Activated effector memory CD4-positive, alpha-beta T cell treated with Interleukin-2 at 50 U/mL for 16 hours (primary cell): Measurements from ENCODE around the gene PLD6.
A peak's percentile ranks its signal among the peaks of the same experiment; 100 is the strongest.

Experiments
- DNase-seq: peaks from one replicate; pipeline ENCODE4 v3.0.0-alpha.2; 2020

Gene PLD6

GRCh38 chr17:17226451-17227265, 20.5 kb upstream of the PLD6 start:
- no peak for DNase-seq

GRCh38 chr17:17225901-17226300, 19.8 kb upstream of the PLD6 start:
- no peak for DNase-seq

GRCh38 chr17:17224137-17224536, 18.0 kb upstream of the PLD6 start:
- no peak for DNase-seq

- no peak for DNase-seq
These were observed 17.6 kb upstream of the PLD6 start for GRCh38 chr17:17223736-17224135.

DNA sequence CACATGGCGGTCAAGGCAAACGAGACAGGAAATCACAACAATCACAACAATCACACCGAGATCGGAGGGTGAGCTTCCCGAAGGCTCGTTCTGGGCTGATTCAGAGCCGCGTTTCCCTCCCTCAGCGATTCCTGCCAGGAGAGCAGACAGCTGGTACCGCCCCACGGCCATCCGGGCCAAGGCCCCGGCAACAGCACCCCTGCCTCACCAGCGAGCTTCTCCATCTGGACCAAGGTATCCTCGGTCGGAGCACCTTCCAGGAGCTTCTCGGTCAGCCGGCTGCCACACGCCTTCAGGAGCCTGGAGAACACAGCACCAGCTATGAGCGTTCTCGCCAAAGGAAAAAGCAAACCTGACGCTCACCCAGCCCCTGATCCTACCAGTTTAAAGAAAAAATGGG, 15.2 kb upstream of the PLD6 start:
- no peak for DNase-seq

DNA sequence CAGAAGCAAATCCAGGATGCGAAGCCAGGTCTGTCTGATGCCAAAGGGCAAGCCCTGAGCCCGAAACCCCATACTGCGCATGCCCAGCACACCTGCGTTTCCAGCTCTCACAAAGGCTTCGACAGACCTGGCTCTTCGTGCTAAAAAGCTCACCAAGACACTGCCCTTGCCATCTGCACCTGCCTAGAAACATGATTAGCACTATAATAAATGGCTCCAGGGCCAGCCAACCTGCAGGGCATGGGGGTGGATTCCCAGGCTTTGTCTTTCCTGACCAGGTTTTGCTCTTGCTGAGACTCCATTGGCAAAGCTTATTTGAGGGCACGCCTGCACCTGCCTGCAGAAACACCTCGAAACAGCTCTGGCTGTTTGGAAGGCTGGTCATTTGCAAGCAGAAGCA, 14.4 kb upstream of the PLD6 start:
- DNase-seq: no peak

GRCh38 chr17:17217995-17218394, 11.9 kb upstream of the PLD6 start:
- no peak for DNase-seq

DNA sequence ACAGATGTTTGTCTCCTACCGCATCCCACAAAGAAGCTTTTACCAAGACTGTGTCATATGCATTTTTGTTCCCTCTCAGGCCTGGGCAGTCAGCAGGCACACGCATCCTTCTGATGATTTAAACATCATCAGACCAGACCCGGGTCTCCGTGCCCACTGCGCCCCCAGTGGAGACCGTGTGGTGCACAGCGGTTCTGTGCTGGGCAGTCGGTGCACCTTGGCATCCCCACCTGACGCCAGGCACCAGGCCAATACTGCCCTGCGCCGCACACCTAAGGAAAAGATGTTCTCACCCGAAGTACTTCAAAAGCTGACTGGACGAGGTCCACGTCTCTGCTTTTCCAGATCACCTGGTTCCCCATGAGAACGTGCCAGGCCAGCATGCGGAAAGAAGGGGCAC, 10.6 kb upstream of the PLD6 start:
- no peak for DNase-seq

DNA sequence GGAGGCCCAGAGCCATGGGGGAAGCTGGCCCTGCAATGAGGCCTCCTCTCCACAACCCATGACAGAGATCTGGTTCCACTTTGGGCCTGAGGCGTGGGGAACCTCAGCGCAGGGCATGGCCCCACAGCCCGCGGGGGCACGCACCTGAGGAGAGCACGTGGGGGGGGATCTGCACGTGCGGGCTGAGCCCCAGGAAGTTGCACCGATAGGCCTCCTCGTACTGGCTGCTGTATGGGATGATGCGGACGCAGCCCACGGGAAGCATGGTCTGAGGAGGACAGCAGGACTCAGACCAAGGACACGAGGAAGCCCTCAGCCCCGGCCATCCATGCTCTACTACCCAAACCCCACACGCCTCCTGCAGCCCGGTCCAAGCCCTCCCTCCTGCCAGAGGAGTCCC, 10.1 kb upstream of the PLD6 start:
- no peak for DNase-seq

DNA sequence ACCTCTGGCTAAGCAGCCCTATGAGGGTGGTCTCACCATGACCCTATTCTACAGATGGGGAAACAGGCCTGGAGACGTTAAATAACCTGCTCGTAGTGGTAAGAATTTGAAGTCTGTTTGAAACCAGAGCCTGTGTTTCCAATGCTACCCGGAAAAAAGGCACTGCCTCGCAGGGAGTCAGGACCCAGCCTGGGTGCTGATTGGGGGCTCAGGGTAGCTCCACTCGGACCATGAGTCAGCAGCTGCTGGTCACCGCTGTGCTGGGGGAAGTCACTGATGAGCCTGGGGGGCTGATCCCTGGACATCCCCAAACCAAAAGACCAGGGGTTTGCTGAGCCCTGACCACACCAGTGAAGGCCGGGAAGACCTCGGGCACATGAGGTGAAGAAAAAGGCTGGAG, 9.4 kb upstream of the PLD6 start:
- DNase-seq: no peak

DNA sequence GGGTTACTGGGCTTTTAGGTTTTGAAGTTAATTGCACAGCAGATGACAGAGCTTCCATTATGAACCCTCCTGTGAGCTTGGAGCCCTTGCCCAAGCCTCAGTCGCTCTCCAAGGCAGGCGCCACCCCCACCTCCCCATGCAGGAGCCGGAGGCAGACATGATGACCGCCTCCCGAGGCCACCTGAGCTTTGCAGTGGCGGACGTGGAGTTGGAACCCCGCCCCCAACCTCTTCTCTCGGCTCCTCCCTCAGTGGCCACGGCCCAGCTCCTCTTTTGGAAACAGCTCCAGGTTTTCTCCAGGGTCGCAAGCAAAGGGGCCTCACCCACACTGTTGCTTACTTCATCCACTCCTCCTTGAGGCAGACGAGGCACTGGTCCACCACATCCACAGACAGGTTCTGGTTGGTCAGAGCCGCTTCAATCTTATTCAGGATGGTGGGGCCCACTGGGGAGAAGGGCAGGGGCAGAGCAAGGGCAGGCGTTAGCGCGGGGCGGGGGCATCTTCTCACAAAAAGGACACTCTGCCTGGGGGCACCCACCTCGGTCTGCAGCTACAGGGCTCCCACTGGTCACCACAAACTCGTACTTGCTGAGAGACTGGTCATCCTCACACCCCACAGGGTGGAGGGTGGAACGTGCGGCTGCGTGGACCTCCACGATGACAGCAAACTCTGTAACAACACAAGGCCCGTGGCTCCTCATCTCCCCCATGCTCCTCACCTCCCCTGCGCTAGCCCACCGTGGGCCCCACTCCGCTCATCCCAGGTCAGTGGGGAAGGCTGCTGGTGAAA, 8.7 kb upstream of the PLD6 start:
- DNase-seq: no peak

DNA sequence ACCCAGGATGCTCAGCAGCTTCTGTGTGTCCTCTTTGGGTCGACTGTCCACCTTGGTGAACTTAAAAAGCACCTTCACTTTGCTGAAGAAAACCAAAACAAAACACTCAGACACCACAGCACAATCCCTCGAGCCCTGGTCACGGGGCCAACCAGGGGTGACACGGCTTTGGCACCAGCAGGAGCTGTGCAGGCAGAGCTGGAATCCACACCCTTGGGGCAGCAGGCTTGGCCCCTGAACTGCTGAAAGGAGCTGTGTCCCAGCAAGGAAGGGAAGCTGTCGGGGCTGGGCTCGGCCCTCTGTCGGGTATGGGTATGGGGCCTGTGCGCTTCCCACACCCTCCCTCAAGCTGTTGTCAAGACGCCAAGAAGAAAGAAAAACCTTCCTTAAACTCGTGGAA, 7.6 kb upstream of the PLD6 start:
- DNase-seq: no peak

GRCh38 chr17:17207998-17208397, 1.9 kb upstream of the PLD6 start:
- DNase-seq: no peak

- DNase-seq: no peak
These were observed 791 bp upstream of the PLD6 start for GRCh38 chr17:17206913-17207335.

GRCh38 chr17:17205368-17206123, 587 bp downstream of the PLD6 start:
- DNase-seq: peak; percentile 50

DNA sequence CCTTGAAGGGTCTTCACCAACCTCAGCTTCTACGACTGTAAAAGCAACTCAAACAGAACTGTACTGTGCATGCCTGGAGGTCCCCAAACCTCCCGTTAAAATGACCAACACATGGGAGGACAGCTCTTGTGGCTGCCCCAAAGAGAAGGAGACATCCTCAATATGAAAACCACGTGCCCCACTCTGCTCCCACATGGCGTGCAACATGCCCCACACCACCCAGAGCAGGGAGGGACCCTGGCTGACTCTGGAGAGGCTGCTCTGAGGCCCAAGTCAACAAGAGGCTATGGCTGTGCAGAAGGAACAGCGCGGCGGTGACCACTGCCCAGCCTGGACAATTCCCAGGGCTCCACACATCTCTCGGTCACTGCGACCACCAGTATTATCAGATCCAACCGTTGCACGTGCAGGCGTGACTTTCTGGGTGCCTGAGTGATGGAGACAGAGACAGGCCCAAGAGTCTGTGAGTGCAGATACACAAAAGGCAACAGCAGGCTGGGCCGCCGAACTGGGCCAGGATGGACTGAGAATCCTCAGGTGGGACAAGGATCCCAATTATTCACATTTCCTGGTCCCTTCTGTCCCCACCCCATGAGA, 1.4 kb downstream of the PLD6 start:
- DNase-seq: no peak

DNA sequence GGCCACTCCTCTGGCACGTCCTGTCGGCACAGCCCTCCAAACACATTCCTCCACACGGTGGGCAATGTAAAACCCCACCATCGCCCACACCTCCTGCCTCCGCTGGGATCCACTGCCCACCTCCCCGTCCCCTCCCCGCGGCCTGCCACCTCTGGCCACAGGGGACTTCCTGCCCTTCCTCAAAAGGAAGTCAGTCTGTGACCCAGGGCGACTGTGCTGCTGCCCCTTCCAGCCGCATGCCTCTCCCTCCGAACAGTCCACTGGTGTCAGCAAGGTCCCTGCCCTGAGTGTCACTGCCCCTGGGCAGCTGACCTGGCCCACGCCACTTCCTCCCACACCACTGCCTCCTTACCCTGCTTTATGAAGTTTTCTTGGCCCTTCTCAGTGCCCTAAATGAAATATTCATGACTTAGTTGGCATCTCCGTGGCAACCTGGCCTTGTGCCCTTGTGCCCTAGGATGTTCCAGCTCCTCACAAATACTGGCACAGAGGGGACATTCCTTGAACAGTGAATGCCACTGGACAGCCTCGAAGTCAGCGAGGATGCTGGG, 2.0 kb downstream of the PLD6 start:
- DNase-seq: no peak

DNA sequence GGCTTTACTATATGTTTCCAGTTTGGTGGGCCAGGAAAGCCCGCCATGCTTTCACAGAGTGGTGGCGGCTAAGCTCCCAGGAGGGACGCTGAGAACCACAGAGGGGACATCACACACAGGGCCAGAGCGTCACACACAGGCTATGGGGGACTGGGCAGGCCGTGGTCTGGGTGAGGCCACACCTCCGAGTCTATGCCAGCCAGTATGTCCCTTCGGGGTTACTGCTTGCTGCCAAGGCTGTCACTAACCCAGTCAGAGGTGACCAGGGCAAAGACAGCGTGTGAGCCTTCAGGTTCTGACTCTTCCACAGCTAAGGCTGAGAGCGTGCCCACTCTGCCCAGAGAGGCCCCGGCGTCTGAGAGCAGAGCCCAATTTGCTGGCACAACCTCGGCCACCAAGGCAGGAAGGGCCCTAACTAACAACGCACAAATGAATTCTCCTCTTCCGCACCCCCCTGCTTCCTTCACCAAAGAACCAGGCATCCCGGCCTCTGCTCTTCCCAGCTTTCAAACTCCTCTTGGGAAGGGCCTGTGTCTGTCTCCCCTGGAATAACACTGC, 2.9 kb downstream of the PLD6 start:
- DNase-seq: no peak

DNA sequence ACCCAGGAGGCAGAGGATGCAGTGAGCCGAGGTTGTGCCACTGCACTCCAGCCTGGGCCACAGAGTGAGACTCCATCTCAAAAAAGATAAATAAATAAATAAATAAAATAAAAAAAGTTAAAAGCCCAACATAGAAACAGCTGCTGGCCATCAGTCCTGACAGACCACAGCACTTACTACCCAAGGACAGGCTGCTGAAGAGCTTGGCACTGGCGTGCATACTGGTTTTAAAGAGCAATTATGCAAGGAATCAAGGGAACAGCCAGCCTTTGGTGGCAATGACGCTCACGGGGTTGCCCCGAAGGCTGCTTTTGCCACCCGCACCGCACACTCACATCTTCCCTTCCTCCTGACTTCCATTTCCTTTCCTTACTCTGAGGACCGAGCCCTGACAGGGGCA, 4.2 kb downstream of the PLD6 start:
- DNase-seq: no peak

GRCh38 chr17:17201271-17201670, 4.9 kb downstream of the PLD6 start:
- DNase-seq: no peak

- DNase-seq: no peak
These were observed 5.3 kb downstream of the PLD6 start for GRCh38 chr17:17200831-17201230.

- no peak for DNase-seq
These were observed 5.8 kb downstream of the PLD6 start for GRCh38 chr17:17200311-17200710.

GRCh38 chr17:17198281-17198680, 7.9 kb downstream of the PLD6 start:
- no peak for DNase-seq
